Activated T-cell treated with anti-CD3 and anti-CD28 coated beads for 1 hour (primary cell): ENCODE data around the gene ROS1.
"Not testable (repeated sequence)": the region's sequence is repeated elsewhere in the genome, so short reads cannot be mapped to it uniquely, and the experiment has no call there.

Experiments used
- DNase-seq: peaks from one replicate; pipeline ENCODE4 v3.0.0-alpha.2; 2020; ENCODE audit warnings: low read depth

ROS1 gene

GRCh38 chr6:117380298-117380697, 45.4 kb downstream of the ROS1 start:
- DNase-seq = no peak

GRCh38 chr6:117375446-117375845, 50.3 kb downstream of the ROS1 start:
- no peak for DNase-seq

GRCh38 chr6:117373211-117373813, 52.4 kb downstream of the ROS1 start:
- no peak for DNase-seq

DNA sequence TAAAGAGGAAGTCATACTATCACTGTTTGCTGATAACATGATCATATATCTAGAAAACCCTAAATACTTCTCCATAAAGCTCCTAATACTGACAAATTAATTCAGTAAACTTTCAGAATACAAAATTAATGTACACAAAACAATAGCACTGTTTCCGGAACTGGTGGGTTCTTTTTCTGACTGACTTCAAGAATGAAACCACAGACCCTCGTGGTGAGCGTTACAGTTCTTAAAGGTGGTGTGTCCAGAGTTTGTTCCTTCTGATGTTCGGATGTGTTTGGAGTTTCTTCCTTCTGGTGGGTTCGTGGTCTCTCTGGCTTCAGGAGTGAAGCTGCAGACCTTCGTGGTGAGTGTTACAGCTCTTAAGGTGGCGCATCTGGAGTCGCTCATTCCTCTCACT, 53.5 kb downstream of the ROS1 start:
- not testable (repeated sequence) for DNase-seq

DNA sequence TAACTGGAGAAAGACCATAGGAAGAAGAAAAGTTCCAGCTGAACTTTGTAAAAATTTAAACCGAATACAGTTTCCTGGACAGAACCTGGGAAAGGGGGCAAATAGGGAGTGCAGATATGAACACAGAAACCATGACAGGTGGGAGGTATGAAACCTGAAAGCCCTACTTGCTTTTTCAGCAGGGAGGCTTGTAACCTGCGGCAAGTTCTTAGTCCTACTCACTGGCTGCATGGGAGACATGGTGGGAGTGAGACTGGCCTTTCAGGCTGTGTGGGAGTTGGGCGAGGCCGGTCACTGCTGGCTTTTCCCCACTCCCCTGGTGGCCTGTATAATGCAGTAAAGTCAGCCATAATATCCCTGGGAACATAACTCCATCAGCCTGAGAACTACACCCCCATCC, 54.2 kb downstream of the ROS1 start:
- DNase-seq = no peak

GRCh38 chr6:117359581-117359980, 66.2 kb downstream of the ROS1 start:
- no peak for DNase-seq

DNA sequence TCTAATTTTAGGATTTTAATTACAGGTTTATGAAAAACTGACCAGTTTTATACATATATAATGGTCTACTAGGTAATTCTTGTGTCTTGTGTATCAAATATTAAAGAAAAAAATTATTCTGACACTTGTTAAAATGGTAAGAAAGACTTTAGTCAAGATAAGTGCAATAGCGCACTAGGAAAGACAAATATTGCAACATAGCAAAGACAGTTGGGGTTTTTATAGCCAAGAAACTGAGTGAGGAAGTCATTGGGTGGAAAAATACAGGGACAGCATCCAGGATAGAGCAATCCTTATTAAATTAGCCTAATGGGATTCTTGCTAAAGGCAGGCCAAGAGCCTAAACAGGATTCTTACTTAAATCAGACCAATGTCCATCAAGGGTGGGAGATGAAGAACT, 71.1 kb downstream of the ROS1 start:
- no peak for DNase-seq

GRCh38 chr6:117352466-117353081, 73.2 kb downstream of the ROS1 start:
- no peak for DNase-seq

GRCh38 chr6:117351521-117351920, 74.2 kb downstream of the ROS1 start:
- DNase-seq = no peak

GRCh38 chr6:117346142-117346930, 79.4 kb downstream of the ROS1 start:
- no peak for DNase-seq

DNA sequence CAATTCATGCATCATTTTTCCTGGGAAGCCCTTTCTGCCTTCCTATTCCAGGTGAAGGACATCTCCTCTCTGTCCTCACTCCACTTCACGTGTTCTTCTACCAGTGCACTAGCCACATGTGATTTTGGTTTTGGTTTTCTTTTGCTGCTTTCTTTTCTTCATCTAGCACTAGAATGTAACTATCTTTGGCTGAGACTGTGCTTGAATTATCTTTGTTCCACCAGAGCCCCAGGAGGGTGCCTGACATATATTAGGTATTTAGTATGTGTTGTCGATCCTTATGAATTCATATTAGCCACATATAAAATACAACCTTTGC, 80.5 kb downstream of the ROS1 start:
- DNase-seq = no peak

DNA sequence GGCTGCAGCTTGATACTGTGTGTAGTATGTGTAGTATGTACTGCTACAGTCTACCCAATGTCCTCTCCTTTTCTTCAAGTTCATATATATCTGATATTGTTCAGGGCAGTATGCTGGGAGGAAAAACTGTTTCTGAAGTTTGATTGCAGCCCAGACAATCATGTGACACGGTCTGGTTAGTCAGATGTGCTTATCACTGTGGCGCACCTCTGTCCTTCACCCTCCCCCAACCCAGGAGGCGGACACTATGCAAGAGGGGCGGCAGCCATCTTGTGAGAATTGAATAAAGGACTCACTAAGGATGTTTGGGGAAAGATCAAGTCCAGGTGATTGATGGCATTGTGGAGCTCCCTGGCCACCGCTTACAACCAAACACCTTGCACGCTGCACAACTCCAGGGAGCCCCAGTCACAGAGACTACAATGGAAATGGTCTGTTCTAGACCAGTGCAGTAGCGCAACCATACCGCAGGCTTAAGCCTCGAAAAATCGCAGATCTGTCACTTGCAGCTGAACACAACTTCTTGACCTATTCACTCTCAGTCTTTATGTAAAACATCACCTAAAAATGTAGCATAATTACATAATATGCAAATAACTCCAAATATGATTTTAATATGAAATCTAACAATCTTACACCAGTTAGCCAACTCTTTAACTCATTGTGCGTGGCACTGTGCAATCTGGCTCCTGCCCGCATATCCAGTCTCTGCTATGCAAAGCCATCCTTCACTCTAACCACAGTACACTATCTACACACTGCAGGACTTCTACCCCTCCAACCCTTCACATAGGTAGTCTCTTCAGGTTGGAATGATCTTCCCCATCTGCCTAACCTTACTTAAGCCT, 81.1 kb downstream of the ROS1 start:
- no peak for DNase-seq

GRCh38 chr6:117338567-117338966, 87.2 kb downstream of the ROS1 start:
- DNase-seq = no peak

DNA sequence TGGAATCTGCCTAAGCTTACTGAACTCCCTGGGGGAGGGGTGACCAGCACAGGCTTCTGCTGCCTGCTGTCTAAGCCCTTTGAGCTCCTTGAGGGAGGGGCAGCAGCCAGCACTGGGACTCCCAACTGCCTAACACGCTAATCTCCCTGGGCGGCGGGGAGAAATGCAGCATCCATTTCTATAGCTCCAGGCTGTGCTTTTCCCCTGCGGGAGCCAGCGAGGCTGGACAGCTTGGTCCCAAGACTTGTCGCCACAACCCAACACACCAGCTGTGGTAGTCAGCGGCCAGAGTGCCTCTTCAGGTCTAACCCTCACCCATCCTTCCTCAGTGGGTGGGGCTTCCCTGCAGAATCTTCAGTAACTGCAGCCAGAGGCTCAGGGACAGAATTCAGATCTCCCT, 95.8 kb downstream of the ROS1 start:
- no peak for DNase-seq

- no peak for DNase-seq
These were observed 97.2 kb downstream of the ROS1 start for GRCh38 chr6:117328500-117328899.

GRCh38 chr6:117328005-117328389, 97.7 kb downstream of the ROS1 start:
- DNase-seq = no peak

DNA sequence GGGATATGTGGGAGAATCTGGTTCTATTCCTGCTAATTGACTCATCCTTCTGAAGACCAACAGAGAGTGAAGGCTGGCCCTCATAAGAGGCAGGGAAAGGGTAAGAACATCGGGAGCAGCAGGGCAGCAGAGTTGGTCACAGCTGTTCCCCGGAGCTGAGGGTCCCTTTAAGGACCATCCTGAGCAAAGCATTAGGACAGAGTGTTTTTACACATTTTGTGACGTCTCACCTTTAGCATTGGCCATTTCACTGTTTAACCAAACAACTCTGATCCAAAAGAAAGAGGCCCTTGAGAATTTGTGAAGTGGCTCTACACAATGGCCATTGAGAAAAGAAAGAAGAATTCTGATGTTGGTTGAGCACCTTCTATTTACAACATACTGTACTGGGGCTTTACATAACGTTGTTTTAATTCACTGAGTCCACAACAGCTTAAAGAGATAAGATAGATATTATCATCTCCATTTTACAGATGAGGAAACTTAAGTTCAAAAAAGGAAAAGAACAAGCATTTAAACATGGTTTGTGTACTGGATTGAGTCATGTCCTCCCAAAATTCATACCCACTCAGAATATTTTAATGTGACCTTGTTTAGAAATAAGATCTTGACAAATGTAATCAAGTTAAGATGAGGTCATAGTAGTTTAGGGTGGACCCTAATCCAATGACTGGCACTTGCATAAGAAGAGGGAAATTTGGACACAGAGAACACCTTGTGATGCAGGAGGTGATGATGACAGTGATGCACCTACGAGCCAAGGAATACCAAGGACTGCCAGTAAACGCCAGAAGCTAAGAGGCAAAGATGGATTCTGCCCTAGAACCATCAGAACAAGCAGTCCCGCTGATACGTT, 98.4 kb downstream of the ROS1 start:
- DNase-seq = no peak

- DNase-seq = no peak
These were observed 99.3 kb downstream of the ROS1 start for GRCh38 chr6:117326396-117326795.

DNA sequence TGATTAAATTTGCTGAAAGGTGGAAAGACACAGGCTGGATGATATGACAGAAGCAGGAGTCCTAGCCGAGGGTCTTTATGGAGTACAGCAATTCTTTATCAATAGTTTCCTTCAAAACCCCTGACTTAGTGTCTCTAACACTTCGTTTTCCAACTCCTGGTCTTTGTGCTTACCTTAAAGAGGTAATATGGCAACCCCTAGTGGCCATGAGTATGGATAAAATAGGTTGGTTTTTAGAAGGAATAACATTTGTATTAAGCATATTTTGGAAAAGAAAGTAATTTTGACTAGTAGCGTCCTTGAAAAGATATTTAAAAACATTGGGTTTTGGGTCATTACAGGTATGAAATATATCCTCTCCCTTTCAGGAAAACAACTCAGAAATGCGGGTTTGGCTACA, 108.5 kb downstream of the ROS1 start:
- DNase-seq = no peak

DNA sequence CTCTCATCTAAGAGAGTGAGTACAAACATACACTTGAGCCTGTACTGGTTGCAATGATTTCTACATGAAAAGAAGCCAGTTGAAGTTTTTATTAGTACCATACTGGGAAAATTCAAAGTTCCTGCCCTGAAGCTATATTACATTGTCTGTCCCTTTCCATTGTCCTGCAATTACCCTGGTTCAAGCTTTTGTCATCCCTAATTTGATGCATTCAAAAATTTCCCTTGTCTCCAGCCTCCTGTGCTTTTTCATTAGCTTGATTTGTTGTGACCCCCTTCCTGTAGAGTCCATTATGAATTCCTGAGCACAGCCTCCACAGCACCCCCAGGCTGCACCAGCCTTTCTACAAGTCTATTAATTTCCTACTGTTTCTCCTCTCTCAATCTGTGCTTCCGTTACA, 114.0 kb downstream of the ROS1 start:
- DNase-seq = no peak

DNA sequence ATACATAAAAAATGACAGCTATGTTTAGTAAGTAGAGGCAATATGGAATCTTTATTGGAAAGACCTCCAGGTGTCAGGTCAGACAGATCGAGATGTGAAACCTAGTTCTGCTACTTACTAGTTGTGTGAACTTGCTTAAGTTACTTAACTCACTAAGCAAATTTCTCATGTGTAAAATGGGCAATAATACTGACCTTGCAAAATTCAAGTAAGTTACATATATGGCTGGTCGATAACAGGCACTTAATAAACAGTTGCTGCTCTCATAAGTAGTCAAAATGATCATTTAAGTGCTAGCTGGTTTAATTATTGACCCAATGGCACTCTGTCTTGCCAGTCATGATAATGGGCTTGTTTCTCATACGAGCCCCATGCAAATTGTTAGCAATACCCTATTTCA, 114.4 kb downstream of the ROS1 start:
- DNase-seq = no peak

DNA sequence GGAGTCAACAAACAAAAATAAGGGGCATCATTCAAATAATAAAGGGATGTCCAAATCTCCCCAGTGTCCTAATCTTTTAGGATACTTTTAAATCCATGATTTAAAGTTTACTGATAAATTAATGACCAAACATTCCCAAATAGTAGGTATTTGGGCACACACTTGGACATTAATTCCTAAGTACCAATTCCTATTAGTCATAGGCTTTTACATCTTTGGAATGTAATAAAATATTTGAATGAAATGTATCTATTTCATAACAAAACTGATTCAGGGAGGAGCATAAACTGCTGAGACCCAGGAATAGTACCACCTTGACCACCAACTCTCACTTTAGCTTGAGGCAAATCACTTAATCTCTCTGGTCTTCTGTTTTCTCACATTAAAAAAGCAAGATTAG, 116.1 kb downstream of the ROS1 start:
- DNase-seq = no peak
